ENCODE measurements around the gene AIFM1.

DNA sequence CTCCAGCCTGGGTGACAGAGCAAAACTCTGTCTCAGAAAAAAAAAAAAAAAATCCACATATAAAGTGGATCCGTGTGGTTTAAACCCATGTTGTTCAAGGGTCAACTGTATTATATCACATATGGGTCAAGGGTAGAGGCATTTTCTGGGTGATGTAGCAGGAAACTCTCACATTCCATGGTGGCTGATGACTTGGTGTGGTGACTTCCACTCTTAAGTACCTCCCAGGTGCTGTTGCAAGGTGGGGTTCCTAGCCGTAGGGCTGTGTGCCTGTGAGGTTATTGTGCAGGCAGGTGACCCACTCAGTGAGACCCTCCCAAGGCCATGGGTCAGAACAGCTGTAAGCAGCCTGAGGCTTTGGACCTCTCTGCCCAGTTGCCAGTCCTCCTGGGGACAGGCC is 72.4 kb downstream of the AIFM1 start:
- no peak for TF ChIP-seq CHD2 (IDR thresholded peaks at IDR 0.05; ENCODE audit: low read length, partially characterized antibody)
- TF ChIP-seq, protein P1, sequence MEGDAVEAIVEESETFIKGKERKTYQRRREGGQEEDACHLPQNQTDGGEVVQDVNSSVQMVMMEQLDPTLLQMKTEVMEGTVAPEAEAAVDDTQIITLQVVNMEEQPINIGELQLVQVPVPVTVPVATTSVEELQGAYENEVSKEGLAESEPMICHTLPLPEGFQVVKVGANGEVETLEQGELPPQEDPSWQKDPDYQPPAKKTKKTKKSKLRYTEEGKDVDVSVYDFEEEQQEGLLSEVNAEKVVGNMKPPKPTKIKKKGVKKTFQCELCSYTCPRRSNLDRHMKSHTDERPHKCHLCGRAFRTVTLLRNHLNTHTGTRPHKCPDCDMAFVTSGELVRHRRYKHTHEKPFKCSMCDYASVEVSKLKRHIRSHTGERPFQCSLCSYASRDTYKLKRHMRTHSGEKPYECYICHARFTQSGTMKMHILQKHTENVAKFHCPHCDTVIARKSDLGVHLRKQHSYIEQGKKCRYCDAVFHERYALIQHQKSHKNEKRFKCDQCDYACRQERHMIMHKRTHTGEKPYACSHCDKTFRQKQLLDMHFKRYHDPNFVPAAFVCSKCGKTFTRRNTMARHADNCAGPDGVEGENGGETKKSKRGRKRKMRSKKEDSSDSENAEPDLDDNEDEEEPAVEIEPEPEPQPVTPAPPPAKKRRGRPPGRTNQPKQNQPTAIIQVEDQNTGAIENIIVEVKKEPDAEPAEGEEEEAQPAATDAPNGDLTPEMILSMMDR (IDR thresholded peaks at IDR 0.05), result no peak
